ENCODE measurements around the gene GUCA2B.

GUCA2B gene

GRCh38 chr1:42172381-42173133, 19.3 kb downstream of the GUCA2B start:
- POLR2A ChIA-PET, result no interaction called here
- DNase-seq (ENCODE audit: extremely low spot score), result no peak
- no peak for TF ChIP-seq CTCF (IDR thresholded peaks at IDR 0.05; ENCODE audit: control extremely low read depth, extremely low read depth, low read depth, missing control alignments)
- CTCF ChIA-PET, result interaction anchor here (0.8 to 5.0 kb wide), 42 partner anchors 9 to 713 kb away, joined by 3 to 60 read pairs (median 6); partner anchors contain the start of genes C1orf50, GUCA2A, GUCA2B and P3H1

GRCh38 chr1:42173155-42173933, 20.1 kb downstream of the GUCA2B start:
- ChIA-PET CTCF (interaction anchor here (0.6 to 5.0 kb wide), 76 partner anchors 9 to 900 kb away, joined by 3 to 60 read pairs (median 4); partner anchors contain the start of genes C1orf50, GUCA2A, GUCA2B and P3H1), POLR2A (no interaction called here)
- TF ChIP-seq CTCF (IDR thresholded peaks at IDR 0.05; ENCODE audit: control extremely low read depth, extremely low read depth, low read depth, missing control alignments), result peak; percentile 95
- DNase-seq (ENCODE audit: extremely low spot score), result peak; percentile 82

GRCh38 chr1:42173961-42174735, 20.9 kb downstream of the GUCA2B start:
- ChIA-PET CTCF (interaction anchor here (0.6 to 5.0 kb wide), 74 partner anchors 8 to 899 kb away, joined by 3 to 60 read pairs (median 4); partner anchors contain the start of genes C1orf50, GUCA2A, GUCA2B and P3H1), POLR2A (no interaction called here)
- DNase-seq (ENCODE audit: extremely low spot score), result no peak
- no peak for TF ChIP-seq CTCF (IDR thresholded peaks at IDR 0.05; ENCODE audit: control extremely low read depth, extremely low read depth, low read depth, missing control alignments)

GRCh38 chr1:42175314-42176054, 22.3 kb downstream of the GUCA2B start:
- ChIA-PET POLR2A (no interaction called here), CTCF (interaction anchor here (0.7 to 5.0 kb wide), 11 partner anchors 11 to 680 kb away, joined by 3 to 44 read pairs (median 7); no protein-coding TSS in a partner anchor)
- no peak for DNase-seq (ENCODE audit: extremely low spot score)

GRCh38 chr1:42176902-42177519, 23.8 kb downstream of the GUCA2B start:
- ChIA-PET CTCF (interaction anchor here (0.7 to 2.1 kb wide), 8 partner anchors 8 to 163 kb away, joined by 3 to 7 read pairs (median 4); no protein-coding TSS in a partner anchor), POLR2A (no interaction called here)
- DNase-seq (ENCODE audit: extremely low spot score), result peak; percentile 63
- TF ChIP-seq CTCF (IDR thresholded peaks at IDR 0.05; ENCODE audit: control extremely low read depth, extremely low read depth, low read depth, missing control alignments), result peak; percentile 86

More at GRCh38 chr1:42175314-42176054, 22.3 kb downstream of the GUCA2B start:
- no peak for TF ChIP-seq CTCF (IDR thresholded peaks at IDR 0.05; ENCODE audit: control extremely low read depth, extremely low read depth, low read depth, missing control alignments)
